HG03521 (cell line): Measurements from ENCODE around the gene JOSD1.

Experiments
- ATAC-seq: cut with Tn5 transposase; IDR thresholded peaks from one replicate; pipeline ENCODE4 v1.9.1; 2021; ENCODE audit warnings: mild to moderate bottlenecking, moderate library complexity; ENCODE audit not compliant: unreplicated experiment

JOSD1 gene

DNA sequence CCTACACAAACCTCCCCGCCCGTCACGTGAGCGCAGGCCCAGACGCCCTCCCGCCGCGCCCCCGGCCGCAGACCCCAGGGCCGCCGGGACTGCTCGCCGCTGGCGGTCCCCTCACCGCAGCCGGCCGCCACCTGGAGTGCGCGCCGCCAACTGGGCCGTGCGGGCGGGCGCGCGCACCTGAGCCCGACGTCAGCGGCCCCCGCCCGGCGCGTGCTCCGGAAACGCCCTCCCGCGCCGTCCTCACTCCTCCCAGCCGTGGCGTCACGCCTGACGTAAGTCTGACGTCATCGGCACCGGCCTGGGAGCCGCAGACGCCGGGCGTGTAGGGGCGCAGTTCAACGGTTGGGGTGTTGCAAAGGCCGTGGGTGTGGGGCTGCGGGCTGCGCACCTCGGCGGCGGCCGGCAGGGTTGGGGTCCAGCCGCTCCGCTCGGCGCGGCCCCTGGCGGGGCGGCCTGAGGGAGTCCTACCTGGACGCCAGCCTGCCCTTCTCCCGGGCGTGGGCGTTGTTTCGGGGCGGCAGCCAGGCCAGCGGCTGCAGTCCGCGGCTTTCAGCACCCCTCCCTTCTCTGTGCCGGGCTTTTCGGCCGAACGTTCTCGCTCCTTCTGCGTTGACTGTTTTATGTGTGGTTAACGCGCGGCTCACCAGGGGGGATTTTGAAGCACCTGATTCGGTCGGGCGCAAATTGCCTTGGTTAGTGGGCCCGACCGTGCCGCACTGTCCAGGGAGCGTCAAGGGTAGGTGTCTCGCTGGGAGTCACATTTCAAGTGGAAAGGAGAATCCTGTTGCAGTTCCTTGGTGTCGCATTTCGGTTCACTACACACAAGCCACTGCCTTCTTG lies at the start of gene JOSD1:
TSS of gene JOSD1 (minus strand) at position 155 of the 840 bp plus-strand sequence. CDS start 956 bp downstream, outside the sequence.
- peak; percentile 35 for ATAC-seq

- ATAC-seq: no peak
Measured at GRCh38 chr22:38750104-38750503, 49.4 kb upstream of the JOSD1 start.

GRCh38 chr22:38748487-38749136 lies 47.9 kb upstream of the JOSD1 start:
- ATAC-seq: no peak

GRCh38 chr22:38745676-38746460 lies 45.1 kb upstream of the JOSD1 start:
- ATAC-seq: no peak

- no peak for ATAC-seq
Measured at GRCh38 chr22:38744981-38745380, 44.2 kb upstream of the JOSD1 start.

- ATAC-seq: no peak
Measured at GRCh38 chr22:38742176-38742942, 41.6 kb upstream of the JOSD1 start.

- ATAC-seq: no peak
Measured at GRCh38 chr22:38741576-38741975, 40.8 kb upstream of the JOSD1 start.

- no peak for ATAC-seq
Measured at GRCh38 chr22:38741166-38741565, 40.4 kb upstream of the JOSD1 start.

DNA sequence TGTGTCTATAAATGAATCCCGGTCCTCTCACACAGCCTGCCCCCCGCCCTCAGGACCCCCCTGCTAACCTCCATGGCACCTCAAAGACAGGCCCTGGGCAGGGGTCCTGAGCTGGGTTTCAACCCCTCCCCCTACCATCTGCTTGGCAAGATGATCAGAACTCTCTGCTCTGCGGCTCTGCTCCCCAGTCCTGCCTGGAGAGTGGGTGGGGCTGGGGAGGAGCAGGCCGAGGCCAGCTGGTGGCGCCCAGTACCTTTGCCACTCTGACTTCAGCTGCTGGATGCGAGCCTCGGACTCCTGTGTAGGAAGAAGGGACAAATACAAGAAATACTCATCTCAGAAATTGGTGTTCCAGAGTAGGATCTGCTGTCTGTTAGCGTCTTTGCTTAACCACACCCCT lies 40.0 kb upstream of the JOSD1 start:
- no peak for ATAC-seq

DNA sequence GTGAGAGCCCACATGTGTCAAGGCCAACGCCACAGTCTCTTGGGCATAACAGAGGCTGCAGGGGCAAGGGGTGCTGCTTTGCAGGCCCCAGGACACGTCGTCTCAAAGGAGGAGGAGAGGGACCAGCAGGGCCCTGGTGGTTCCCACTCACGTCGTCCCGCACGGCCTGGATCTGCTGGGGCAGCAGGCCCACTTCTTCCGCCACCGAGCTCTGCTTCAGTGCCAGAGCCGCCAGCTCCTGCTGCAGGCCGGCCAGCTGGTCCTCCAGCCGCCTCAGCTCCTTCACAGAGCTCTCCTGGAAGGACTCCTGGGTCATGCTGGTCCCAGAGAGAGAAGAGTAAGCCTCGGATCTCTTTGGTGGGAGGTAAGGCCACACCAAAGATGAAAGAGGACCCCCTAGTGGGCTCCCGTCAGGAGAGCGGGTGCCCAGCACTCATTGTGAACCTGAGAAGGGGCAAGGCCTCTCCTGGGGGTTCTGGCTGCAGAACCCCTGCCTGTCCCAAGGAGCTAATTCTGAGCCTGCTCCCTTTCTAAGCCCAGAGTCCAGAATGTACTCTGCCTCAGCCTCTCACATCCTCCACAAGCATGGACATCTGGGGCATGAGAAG lies 39.5 kb upstream of the JOSD1 start:
- no peak for ATAC-seq

GRCh38 chr22:38739300-38740055 lies 38.7 kb upstream of the JOSD1 start:
- ATAC-seq: no peak

DNA sequence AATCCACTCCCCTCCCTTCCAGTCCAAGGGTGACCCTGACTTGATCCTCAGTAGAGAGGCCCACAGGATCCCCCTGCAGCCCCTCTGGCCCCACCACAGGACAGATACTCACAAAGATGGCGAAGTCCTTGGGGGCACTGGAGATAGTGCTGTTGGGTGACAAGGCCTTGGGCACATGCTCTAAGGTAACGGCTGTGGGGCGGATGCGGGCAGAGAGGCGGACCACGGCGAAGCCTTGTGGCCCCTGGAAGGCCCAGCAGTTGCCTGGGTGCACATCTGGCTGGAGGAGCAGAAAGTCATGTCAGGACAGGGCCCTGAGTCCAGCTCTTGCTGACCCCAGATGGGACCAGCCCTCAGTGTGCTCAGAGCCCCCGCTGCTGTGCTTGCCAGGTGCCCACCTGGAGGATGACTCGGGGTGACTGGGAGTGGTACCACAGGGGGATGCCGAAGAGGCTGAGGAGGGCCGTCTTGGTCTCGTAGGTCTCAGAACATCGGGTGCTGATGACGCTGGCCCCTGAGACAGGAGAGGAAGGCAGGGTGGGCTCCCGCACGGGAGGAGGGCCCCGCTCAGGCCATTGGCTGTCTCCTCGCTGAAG lies 37.8 kb upstream of the JOSD1 start:
- no peak for ATAC-seq

- no peak for ATAC-seq
Measured at GRCh38 chr22:38737302-38738060, 36.7 kb upstream of the JOSD1 start.

DNA sequence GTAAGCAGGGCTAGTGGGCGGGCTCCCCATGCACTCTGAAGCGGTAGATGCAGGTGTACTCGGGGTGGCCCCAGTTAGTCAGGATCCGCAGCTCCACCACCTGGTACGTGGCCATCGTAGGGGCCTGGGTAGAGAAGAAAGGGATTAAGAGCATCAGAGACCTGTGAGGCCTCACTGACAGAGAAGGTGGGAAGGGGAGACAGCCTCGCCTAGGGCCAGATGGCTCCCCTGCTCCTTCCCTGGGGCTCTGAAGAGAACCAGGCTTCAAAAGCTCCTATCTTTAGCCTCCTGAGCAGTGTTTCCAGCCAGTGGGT lies 35.5 kb upstream of the JOSD1 start:
- ATAC-seq: no peak

- no peak for ATAC-seq
Measured at GRCh38 chr22:38735465-38736256, 34.9 kb upstream of the JOSD1 start.

DNA sequence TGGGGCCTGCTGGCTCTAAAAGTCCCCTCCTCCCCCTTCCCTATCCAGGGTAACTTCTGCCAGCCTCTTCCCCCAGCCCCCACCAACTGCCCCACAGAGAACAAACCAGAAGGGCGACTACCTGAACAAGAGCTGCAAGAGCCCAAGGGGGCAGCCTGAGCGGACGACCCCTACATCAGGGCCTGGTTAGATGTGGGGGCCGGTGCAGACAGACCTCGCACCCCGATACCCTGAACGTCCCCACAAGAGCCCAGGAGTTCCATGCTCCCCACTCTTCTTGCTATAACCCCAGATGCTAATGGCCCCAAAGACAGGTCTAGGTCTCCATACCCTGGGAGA lies 34.4 kb upstream of the JOSD1 start:
- ATAC-seq: no peak

GRCh38 chr22:38734421-38735100 lies 33.8 kb upstream of the JOSD1 start:
- no peak for ATAC-seq
